Keratinocyte (primary cell): Measurements from ENCODE around the gene NGEF.

ENCODE experiments used
- CTCF ChIP-seq, 3 experiments: IDR thresholded peaks in 1 of 3; conservative IDR thresholded peaks in 1 of 3; optimal IDR thresholded peaks in 1 of 3; 2 replicates in 2 of 3; 3 replicates in 1 of 3; pipeline versions ENCODE3 to v1.5.1; 2011; ENCODE audit warnings: low read length in 3 of 3, mild to moderate bottlenecking in 3 of 3, moderate library complexity in 2 of 3, control low read depth in 1 of 3, inconsistent platforms in 1 of 3; ENCODE audit not compliant: insufficient read depth in 2 of 3; ENCODE audit errors: extremely low read depth in 1 of 3
- EZH2 ChIP-seq: IDR thresholded peaks from one replicate; pipeline ENCODE4 v1.6.1; 2012; ENCODE audit warnings: inconsistent platforms, mild to moderate bottlenecking, low read length, moderate library complexity

- TF ChIP-seq EZH2 = no peak
- TF ChIP-seq CTCF (optimal IDR thresholded peaks at IDR 0.05 in 1 of 3, IDR thresholded peaks at IDR 0.05 in 1 of 3, conservative IDR thresholded peaks at IDR 0.05 in 1 of 3; ENCODE audit: extremely low read depth in 1 of 3, insufficient read depth in 2 of 3, low read length in 3 of 3) = no peak
These were observed 23.2 kb upstream of the NGEF start for GRCh38 chr2:233036162-233036838.
